ENCODE measurements around the gene HS3ST4.

HS3ST4 gene

GRCh38 chr16:26108836-26109505 is 417.2 kb downstream of the HS3ST4 start:
- DNase-seq (ENCODE audit: low spot score) = no peak

- peak; percentile 11 for DNase-seq (ENCODE audit: low spot score)
These were observed 420.1 kb downstream of the HS3ST4 start for GRCh38 chr16:26111900-26112299.

GRCh38 chr16:26118575-26118974 is 426.8 kb downstream of the HS3ST4 start:
- no peak for DNase-seq (ENCODE audit: low spot score)

GRCh38 chr16:26120729-26121128 is 429.0 kb downstream of the HS3ST4 start:
- DNase-seq (ENCODE audit: low spot score) = no peak

GRCh38 chr16:26128296-26128695 is 436.5 kb downstream of the HS3ST4 start:
- no peak for DNase-seq (ENCODE audit: low spot score)

GRCh38 chr16:26129997-26130396 is 438.2 kb downstream of the HS3ST4 start:
- no peak for DNase-seq (ENCODE audit: low spot score)

- DNase-seq (ENCODE audit: low spot score) = no peak
These were observed 441.8 kb downstream of the HS3ST4 start for GRCh38 chr16:26133416-26134093.

- DNase-seq (ENCODE audit: low spot score) = no peak
These were observed 442.8 kb downstream of the HS3ST4 start for GRCh38 chr16:26134588-26134987.

GRCh38 chr16:26137956-26138355 is 446.2 kb downstream of the HS3ST4 start:
- no peak for DNase-seq (ENCODE audit: low spot score)

GRCh38 chr16:26139091-26139490 is 447.3 kb downstream of the HS3ST4 start:
- DNase-seq (ENCODE audit: low spot score) = no peak

GRCh38 chr16:26139884-26140283 is 448.1 kb downstream of the HS3ST4 start:
- DNase-seq (ENCODE audit: low spot score) = no peak

GRCh38 chr16:26149364-26150190 is 457.8 kb downstream of the HS3ST4 start:
- no peak for DNase-seq (ENCODE audit: low spot score)

GRCh38 chr16:26155221-26155620 is 463.5 kb downstream of the HS3ST4 start:
- DNase-seq (ENCODE audit: low spot score) = no peak

- no peak for DNase-seq (ENCODE audit: low spot score)
These were observed 465.6 kb downstream of the HS3ST4 start for GRCh38 chr16:26157319-26157718.

- no peak for DNase-seq (ENCODE audit: low spot score)
These were observed 466.5 kb downstream of the HS3ST4 start for GRCh38 chr16:26158142-26158759.

GRCh38 chr16:26161461-26162180 is 469.9 kb downstream of the HS3ST4 start:
- no peak for DNase-seq (ENCODE audit: low spot score)

GRCh38 chr16:26169473-26169872 is 477.7 kb downstream of the HS3ST4 start:
- DNase-seq (ENCODE audit: low spot score) = no peak

- DNase-seq (ENCODE audit: low spot score) = no peak
These were observed 484.2 kb downstream of the HS3ST4 start for GRCh38 chr16:26175944-26176343.

- no peak for DNase-seq (ENCODE audit: low spot score)
These were observed 485.7 kb downstream of the HS3ST4 start for GRCh38 chr16:26177438-26177837.

GRCh38 chr16:26178298-26178697 is 486.5 kb downstream of the HS3ST4 start:
- DNase-seq (ENCODE audit: low spot score) = no peak

GRCh38 chr16:26186091-26186615 is 494.4 kb downstream of the HS3ST4 start:
- no peak for DNase-seq (ENCODE audit: low spot score)

Data from NAMALWA (cell line).